ENCODE results near the gene STAT4. TPM values are rescaled to one million over a fixed set of nuclear protein-coding genes. Genes with fewer than 3 reads are reported as not detected.
A peak's percentile ranks its signal among the peaks of the same experiment; 100 is the strongest.

Gene STAT4
- total RNA-seq, 2 experiments from 2014 or later: 77.1 to 83.0 TPM

DNA sequence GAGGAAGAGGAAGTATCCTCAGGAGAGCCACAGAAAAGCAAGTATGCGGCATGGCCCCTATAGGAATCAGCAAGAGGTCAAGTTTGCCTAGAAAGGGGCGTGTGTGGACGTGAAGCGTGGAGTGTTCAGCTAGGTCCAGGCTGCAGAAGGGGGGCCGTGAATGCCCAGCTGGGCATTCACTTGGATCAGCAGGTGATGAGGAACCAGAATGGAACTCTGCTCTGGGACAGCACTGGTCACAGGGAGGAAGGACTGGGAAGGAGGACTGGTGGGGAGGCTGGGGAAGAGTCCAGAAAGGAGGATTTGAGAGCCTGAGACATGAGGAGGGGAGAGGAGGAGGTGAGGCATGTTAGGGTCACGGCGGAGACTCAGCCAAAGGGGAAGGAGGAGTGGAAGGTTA, 156.6 kb downstream of the STAT4 start:
- H3K27me3 Mint-ChIP-seq: no peaks in the 10 kb centered on the region
- Histone ChIP-seq H3K9me3 (ENCODE audit: control insufficient read depth in 1 of 2, insufficient read depth in 1 of 2, low read length in 2 of 2) (no peaks in the 10 kb centered on the region), H3K27me3 (ENCODE audit: control insufficient read depth in 1 of 2, insufficient read depth in 2 of 2, low read length in 2 of 2) (no peaks in the 10 kb centered on the region), H3K36me3 (ENCODE audit: insufficient read depth, low read length) (peaks cover 98% of the 10 kb centered on the region), H3K4me3 (ENCODE audit: low read length) (no peak overlapping the region), H3K27ac (ENCODE audit: low read depth in 1 of 2, low read length in 2 of 2) (peak overlapping the region in 1 of 2 donors; percentile 8), H3K4me1 (ENCODE audit: insufficient read depth, low read length) (peaks cover 18% of the 10 kb centered on the region)
- H3K9me3 Mint-ChIP-seq: no peaks in the 10 kb centered on the region
- no peak overlapping the region for H3K4me3 Mint-ChIP-seq
- ChIA-PET POLR2A (interaction anchor here (1.1 to 1.9 kb wide), 3 partner anchors 10 to 20 kb away, joined by 3 to 5 read pairs (median 4); partner anchors contain the start of gene STAT1), CTCF (no interaction called here)
- H3K4me1 Mint-ChIP-seq (ENCODE audit: low read depth): peaks cover 35% of the 10 kb centered on the region
- H3K36me3 Mint-ChIP-seq (ENCODE audit: low read depth): peaks cover 98% of the 10 kb centered on the region
- H3K27ac Mint-ChIP-seq: no peak overlapping the region
- ATAC-seq (ENCODE audit: poor library complexity) (no peak), DNase-seq (no peak)
- intact Hi-C loops (cut with DNase I, micrococcal nuclease): no loop called here
- TF ChIP-seq, protein P1, sequence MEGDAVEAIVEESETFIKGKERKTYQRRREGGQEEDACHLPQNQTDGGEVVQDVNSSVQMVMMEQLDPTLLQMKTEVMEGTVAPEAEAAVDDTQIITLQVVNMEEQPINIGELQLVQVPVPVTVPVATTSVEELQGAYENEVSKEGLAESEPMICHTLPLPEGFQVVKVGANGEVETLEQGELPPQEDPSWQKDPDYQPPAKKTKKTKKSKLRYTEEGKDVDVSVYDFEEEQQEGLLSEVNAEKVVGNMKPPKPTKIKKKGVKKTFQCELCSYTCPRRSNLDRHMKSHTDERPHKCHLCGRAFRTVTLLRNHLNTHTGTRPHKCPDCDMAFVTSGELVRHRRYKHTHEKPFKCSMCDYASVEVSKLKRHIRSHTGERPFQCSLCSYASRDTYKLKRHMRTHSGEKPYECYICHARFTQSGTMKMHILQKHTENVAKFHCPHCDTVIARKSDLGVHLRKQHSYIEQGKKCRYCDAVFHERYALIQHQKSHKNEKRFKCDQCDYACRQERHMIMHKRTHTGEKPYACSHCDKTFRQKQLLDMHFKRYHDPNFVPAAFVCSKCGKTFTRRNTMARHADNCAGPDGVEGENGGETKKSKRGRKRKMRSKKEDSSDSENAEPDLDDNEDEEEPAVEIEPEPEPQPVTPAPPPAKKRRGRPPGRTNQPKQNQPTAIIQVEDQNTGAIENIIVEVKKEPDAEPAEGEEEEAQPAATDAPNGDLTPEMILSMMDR (IDR thresholded peaks at IDR 0.05): no peak

- Histone ChIP-seq H3K27ac (ENCODE audit: low read depth in 1 of 2, low read length in 2 of 2) (no peak overlapping the region), H3K4me1 (ENCODE audit: insufficient read depth, low read length) (peaks cover 18% of the 10 kb centered on the region), H3K36me3 (ENCODE audit: insufficient read depth, low read length) (peaks cover 98% of the 10 kb centered on the region), H3K4me3 (ENCODE audit: low read length) (no peak overlapping the region), H3K27me3 (ENCODE audit: control insufficient read depth in 1 of 2, insufficient read depth in 2 of 2, low read length in 2 of 2) (no peaks in the 10 kb centered on the region), H3K9me3 (ENCODE audit: control insufficient read depth in 1 of 2, insufficient read depth in 1 of 2, low read length in 2 of 2) (no peaks in the 10 kb centered on the region)
- DNase-seq (no peak), ATAC-seq (ENCODE audit: poor library complexity) (no peak)
- Mint-ChIP-seq H3K4me3 (no peak overlapping the region), H3K9me3 (no peaks in the 10 kb centered on the region), H3K36me3 (ENCODE audit: low read depth) (peaks cover 100% of the 10 kb centered on the region), H3K27ac (no peak overlapping the region), H3K27me3 (no peaks in the 10 kb centered on the region), H3K4me1 (ENCODE audit: low read depth) (peaks cover 33% of the 10 kb centered on the region)
- POLR2A ChIA-PET: interaction anchor here (1.1 to 1.9 kb wide), 6 partner anchors 9 to 23 kb away, joined by 3 to 7 read pairs (median 6); no protein-coding TSS in a partner anchor
- CTCF ChIA-PET: no interaction called here
- TF ChIP-seq, protein P1 (IDR thresholded peaks at IDR 0.05): no peak
- intact Hi-C loops (cut with DNase I, micrococcal nuclease): no loop called here
These were observed 157.5 kb downstream of the STAT4 start for GRCh38 chr2:190993292-190993643.

- no peak overlapping the region for H3K4me3 Mint-ChIP-seq
- peaks cover 34% of the 10 kb centered on the region for H3K4me1 Mint-ChIP-seq (ENCODE audit: low read depth)
- DNase-seq (no peak), ATAC-seq (ENCODE audit: poor library complexity) (no peak)
- Histone ChIP-seq H3K4me3 (ENCODE audit: low read length) (no peak overlapping the region), H3K27me3 (ENCODE audit: control insufficient read depth in 1 of 2, insufficient read depth in 2 of 2, low read length in 2 of 2) (no peaks in the 10 kb centered on the region), H3K36me3 (ENCODE audit: insufficient read depth, low read length) (peaks cover 98% of the 10 kb centered on the region), H3K27ac (ENCODE audit: low read depth in 1 of 2, low read length in 2 of 2) (peak overlapping the region in 1 of 2 donors; percentile 8), H3K4me1 (ENCODE audit: insufficient read depth, low read length) (peaks cover 19% of the 10 kb centered on the region), H3K9me3 (ENCODE audit: control insufficient read depth in 1 of 2, insufficient read depth in 1 of 2, low read length in 2 of 2) (no peaks in the 10 kb centered on the region)
- H3K9me3 Mint-ChIP-seq: no peaks in the 10 kb centered on the region
- intact Hi-C loops (cut with DNase I, micrococcal nuclease): no loop called here
- CTCF ChIA-PET: no interaction called here
- POLR2A ChIA-PET: interaction anchor here (1.0 to 3.0 kb wide), 5 partner anchors 11 to 30 kb away, joined by 3 to 9 read pairs (median 6); partner anchors contain the start of gene STAT1
- peaks cover 99% of the 10 kb centered on the region for H3K36me3 Mint-ChIP-seq (ENCODE audit: low read depth)
- TF ChIP-seq, protein P1 (IDR thresholded peaks at IDR 0.05): no peak
- H3K27me3 Mint-ChIP-seq: no peaks in the 10 kb centered on the region
- peak overlapping the region; percentile 42 for H3K27ac Mint-ChIP-seq
These were observed 160.7 kb downstream of the STAT4 start for GRCh38 chr2:190990132-190990531.

Data from CD4-positive, alpha-beta T cell (primary cell).